Gastrocnemius medialis (tissue), 4 donors: ENCODE data around the gene LUC7L2. TPM values are rescaled to one million over a fixed set of nuclear protein-coding genes. Genes with fewer than 3 reads are reported as not detected.

Source experiments
- ATAC-seq, 2 donors: fragments of 150-250 bp; one replicate each; pipeline ENCODE4 v1.9.1; 2016
- DNase-seq, 2 donors: peaks; one replicate each; pipeline ENCODE4 v3.0.0-alpha.2; 2019
- H3K27ac ChIP-seq, 4 donors: fragments of 200-600 bp; sonication (generic); 1 replicate in 1 of 4; 2 replicates in 3 of 4; pipeline ENCODE4 v1.5.1; 2016 to 2018; ENCODE audit warnings: mild to moderate bottlenecking in 2 of 4, moderate library complexity in 1 of 4
- H3K27me3 ChIP-seq, 3 donors: fragments of 200-600 bp; sonication (generic) in 2 of 3; 1 replicate in 1 of 3; 2 replicates in 2 of 3; pipeline versions ENCODE4 v1.5.1 to v1.6.0; 2016 to 2019; ENCODE audit warnings: mild to moderate bottlenecking in 1 of 3, moderate library complexity in 1 of 3
- H3K36me3 ChIP-seq, 2 donors: fragments of 200-600 bp; sonication (generic) in 1 of 2; one replicate each; pipeline ENCODE4 v1.5.1; 2017 to 2018
- H3K4me1 ChIP-seq, 2 donors: fragments of 200-600 bp; sonication (generic) in 1 of 2; one replicate each; pipeline ENCODE4 v1.5.1; 2016 to 2017; ENCODE audit warnings: mild to moderate bottlenecking in 2 of 2
- H3K4me3 ChIP-seq, 4 donors: fragments of 200-600 bp; sonication (generic) in 3 of 4; 1 replicate in 1 of 4; 2 replicates in 3 of 4; pipeline ENCODE4 v1.5.1; 2016 to 2019; ENCODE audit warnings: mild to moderate bottlenecking in 2 of 4
- H3K9me3 ChIP-seq, 3 donors: fragments of 200-600 bp; sonication (generic) in 2 of 3; 1 replicate in 1 of 3; 2 replicates in 2 of 3; pipeline ENCODE4 v1.5.1; 2016 to 2019
- POLR2A ChIP-seq, 2 donors: fragments of 450-650 bp; IDR thresholded peaks; one replicate each; pipeline ENCODE4 v1.6.1; 2017; ENCODE audit warnings: antibody characterized with exemption in 2 of 2, mild to moderate bottlenecking in 2 of 2, moderate library complexity in 2 of 2
- in situ Hi-C, 4 donors: fragments of 200-750 bp; cut with MboI; loops; one replicate each; pipeline versions ENCODE4 v1.15.0 to v1.8.0; 2017; ENCODE audit warnings: low sequenced_read_pairs in 4 of 4
- intact Hi-C: fragments of 100-400 bp; cut with DNase I; formaldehyde crosslinking; loops from one replicate; pipeline ENCODE4 v1.15.1; 2023; ENCODE audit warnings: low total_unique reads
- total RNA-seq, 4 donors: library from RNA; depleted of rRNA; stranded (reverse); fragments of >200 nt; gene quantifications; one replicate each; pipeline versions ENCODE4 v1.1.0 to v1.2.3, GENCODE V29; 2016
- TF ChIP-seq, protein P1 (sequence below), 5 experiments: fragments of 450-650 bp in 3 of 5; fragments of 200-600 bp in 2 of 5; sonication (generic) in 2 of 5; IDR thresholded peaks in 4 of 5; conservative IDR thresholded peaks in 1 of 5; 1 replicate in 4 of 5; 2 replicates in 1 of 5; pipeline ENCODE4 v1.5.1; 2016 to 2019; ENCODE audit warnings: antibody characterized with exemption in 5 of 5, mild to moderate bottlenecking in 3 of 5, moderate library complexity in 3 of 5

The LUC7L2 gene
- total RNA-seq, 4 donors from 2014 or later, result 49.2 to 79.7 (median 54.0) TPM

DNA sequence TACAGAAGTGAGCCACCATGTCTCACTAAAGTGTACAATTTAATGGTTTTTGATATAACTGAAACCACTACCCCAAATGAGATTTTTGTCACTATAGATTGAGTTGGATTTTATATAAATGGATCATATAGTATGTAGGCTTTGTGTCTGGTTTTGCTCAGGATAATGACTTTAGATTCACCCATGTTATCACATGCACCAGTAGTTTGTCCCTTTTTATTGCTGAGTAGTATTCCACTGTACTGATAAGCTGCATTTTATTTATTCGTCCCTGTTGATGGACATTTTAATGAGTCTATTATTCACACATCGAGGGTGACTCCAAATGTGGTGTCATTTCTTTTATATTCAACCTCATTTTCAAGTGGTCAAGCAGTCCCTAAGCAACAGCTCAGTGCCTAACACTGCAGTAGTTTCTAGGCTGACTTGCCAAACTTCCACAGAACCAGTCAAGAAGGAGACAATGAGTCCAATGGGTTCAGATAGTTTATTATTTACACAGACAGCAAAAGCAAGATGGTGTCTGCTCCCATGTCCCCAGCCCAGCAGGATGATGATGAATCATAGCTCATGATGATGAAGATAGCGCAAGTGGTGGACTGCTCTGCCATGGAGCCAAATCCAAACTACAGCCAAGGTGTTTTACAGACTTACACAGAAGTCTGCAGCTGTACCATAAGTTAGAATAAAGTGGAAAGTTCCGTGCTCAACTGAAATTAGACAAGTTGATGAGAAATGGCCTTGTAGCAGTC, 25.1 kb upstream of the LUC7L2 start:
- intact Hi-C loops (no loop called here), in situ Hi-C loops (loop anchor here in 1 of 4 donors (25.0 kb wide), 1 partner anchor 222 kb away; the partner anchor contains the start of gene ZC3HAV1)
- no peaks in the 10 kb centered on the region for H3K9me3 ChIP-seq
- no peaks in the 10 kb centered on the region for H3K36me3 ChIP-seq
- no peak overlapping the region for H3K27ac ChIP-seq
- no peaks in the 10 kb centered on the region for H3K4me1 ChIP-seq
- DNase-seq (no peak), ATAC-seq (no peak)
- TF ChIP-seq POLR2A (IDR thresholded peaks at IDR 0.05), result no peak
- TF ChIP-seq, protein P1, sequence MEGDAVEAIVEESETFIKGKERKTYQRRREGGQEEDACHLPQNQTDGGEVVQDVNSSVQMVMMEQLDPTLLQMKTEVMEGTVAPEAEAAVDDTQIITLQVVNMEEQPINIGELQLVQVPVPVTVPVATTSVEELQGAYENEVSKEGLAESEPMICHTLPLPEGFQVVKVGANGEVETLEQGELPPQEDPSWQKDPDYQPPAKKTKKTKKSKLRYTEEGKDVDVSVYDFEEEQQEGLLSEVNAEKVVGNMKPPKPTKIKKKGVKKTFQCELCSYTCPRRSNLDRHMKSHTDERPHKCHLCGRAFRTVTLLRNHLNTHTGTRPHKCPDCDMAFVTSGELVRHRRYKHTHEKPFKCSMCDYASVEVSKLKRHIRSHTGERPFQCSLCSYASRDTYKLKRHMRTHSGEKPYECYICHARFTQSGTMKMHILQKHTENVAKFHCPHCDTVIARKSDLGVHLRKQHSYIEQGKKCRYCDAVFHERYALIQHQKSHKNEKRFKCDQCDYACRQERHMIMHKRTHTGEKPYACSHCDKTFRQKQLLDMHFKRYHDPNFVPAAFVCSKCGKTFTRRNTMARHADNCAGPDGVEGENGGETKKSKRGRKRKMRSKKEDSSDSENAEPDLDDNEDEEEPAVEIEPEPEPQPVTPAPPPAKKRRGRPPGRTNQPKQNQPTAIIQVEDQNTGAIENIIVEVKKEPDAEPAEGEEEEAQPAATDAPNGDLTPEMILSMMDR (IDR thresholded peaks at IDR 0.05 in 4 of 5, conservative IDR thresholded peaks at IDR 0.05 in 1 of 5), result no peak
- no peaks in the 10 kb centered on the region for H3K27me3 ChIP-seq
- no peak overlapping the region for H3K4me3 ChIP-seq

DNA sequence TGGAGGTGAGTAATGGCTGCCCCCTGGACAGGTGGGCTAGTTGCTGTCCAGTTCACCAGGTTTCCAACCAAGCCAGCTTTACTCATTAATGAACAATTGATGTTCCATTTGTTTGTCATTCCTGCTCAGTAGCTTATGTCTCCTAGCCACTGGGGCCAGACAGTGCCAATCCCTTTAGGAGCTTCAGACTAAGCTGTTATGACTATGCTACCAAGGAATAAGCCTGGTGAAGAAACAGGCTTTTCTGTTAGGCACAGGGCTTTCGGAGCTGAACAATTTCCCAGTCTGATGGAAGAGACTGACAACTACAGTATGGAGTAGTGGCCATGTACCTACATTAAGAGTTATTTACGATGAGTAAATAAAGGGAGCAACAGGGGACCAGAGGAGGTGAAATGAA, 20.7 kb upstream of the LUC7L2 start:
- peak overlapping the region in 1 of 4 donors; percentile 77 for H3K4me3 ChIP-seq
- no peak for TF ChIP-seq POLR2A (IDR thresholded peaks at IDR 0.05)
- TF ChIP-seq, protein P1 (IDR thresholded peaks at IDR 0.05 in 4 of 5, conservative IDR thresholded peaks at IDR 0.05 in 1 of 5), result no peak
- peaks cover 11 to 16% of the 10 kb centered on the region in 2 donors for H3K4me1 ChIP-seq
- no peak for DNase-seq
- peak overlapping the region in 1 of 4 donors; percentile 100 for H3K27ac ChIP-seq
- ATAC-seq, result no peak
- no peaks in the 10 kb centered on the region for H3K36me3 ChIP-seq
- no peaks in the 10 kb centered on the region for H3K9me3 ChIP-seq
- in situ Hi-C loops, result loop anchor here in 1 of 4 donors (25.0 kb wide), 1 partner anchor 227 kb away; the partner anchor contains the start of gene ZC3HAV1
- no peaks in the 10 kb centered on the region for H3K27me3 ChIP-seq
- intact Hi-C loops, result no loop called here

DNA sequence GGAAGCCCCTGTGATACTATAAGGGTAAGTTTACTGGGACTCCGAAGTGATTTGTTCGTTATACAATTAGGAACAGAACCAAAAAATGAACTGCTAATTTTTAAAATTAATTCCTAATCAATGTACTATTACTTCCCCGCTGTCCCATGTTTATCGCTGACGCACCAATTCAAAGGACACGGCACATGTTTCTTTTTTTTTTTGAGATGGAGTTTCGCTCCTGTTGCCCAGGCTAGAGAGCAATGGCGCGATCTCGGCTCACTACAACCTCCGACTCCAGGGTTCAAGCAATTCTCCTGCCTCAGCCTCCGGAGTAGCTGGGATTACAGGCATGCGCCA, 20.0 kb upstream of the LUC7L2 start:
- no peaks in the 10 kb centered on the region for H3K27me3 ChIP-seq
- H3K4me1 ChIP-seq, result peaks cover 11 to 16% of the 10 kb centered on the region in 2 donors
- H3K27ac ChIP-seq, result peak overlapping the region; percentile 97 to 100 (median 100)
- no peak for DNase-seq
- intact Hi-C loops (loop anchor here (1.0 to 5.0 kb wide), 3 partner anchors 20 to 207 kb away; partner anchors contain the start of gene LUC7L2), in situ Hi-C loops (loop anchor here in 1 of 4 donors (25.0 kb wide), 1 partner anchor 227 kb away; the partner anchor contains the start of gene ZC3HAV1)
- H3K36me3 ChIP-seq, result no peaks in the 10 kb centered on the region
- no peak for ATAC-seq
- TF ChIP-seq POLR2A (IDR thresholded peaks at IDR 0.05), result no peak
- TF ChIP-seq, protein P1 (IDR thresholded peaks at IDR 0.05 in 4 of 5, conservative IDR thresholded peaks at IDR 0.05 in 1 of 5), result no peak
- no peaks in the 10 kb centered on the region for H3K9me3 ChIP-seq
- H3K4me3 ChIP-seq, result peak overlapping the region; percentile 77 to 96 (median 86)

DNA sequence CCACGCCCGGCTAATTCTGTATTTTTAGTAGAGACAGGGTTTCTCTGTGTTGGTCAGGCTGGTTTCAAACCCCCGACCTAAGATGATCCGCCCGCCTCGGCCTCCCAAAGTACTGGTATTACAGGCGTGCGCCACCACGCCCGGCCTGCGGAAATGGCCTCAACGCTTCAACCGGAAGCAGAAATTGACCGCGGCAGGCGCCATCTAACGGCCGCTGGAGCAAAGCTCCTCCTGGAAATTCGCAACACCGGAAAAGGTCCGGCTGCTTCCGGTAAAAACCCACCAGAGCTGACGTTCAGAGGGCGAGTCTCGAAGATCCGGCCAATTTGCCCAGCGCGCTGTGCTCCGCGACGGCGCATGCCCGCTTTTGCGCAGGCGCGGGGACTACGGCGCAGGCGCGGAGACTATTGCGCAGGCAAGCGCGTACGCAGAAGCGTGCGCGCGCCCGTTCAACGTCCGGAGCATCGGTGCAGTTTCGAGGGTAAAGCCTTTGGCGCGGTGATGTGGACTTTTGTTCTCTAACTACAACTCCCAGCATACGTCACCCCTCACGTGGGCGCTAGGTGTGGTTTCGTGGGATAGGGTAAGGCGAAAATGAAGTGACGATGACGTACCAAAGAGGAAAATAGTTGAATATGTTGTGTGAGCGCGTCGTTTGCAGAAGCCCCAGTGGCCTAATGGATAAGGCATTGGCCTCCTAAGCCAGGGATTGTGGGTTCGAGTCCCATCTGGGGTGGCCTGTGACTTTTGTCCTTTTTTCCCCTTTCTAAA, 19.5 kb upstream of the LUC7L2 start:
- TF ChIP-seq POLR2A (IDR thresholded peaks at IDR 0.05), result peak; percentile 56 to 66
- TF ChIP-seq, protein P1 (IDR thresholded peaks at IDR 0.05 in 4 of 5, conservative IDR thresholded peaks at IDR 0.05 in 1 of 5), result peak; percentile 64 to 75 (median 72)
- DNase-seq (peak; percentile 98 to 100), ATAC-seq (peak; percentile 86 to 89)
- Histone ChIP-seq H3K9me3 (no peaks in the 10 kb centered on the region), H3K36me3 (no peaks in the 10 kb centered on the region), H3K4me1 (peaks cover 11 to 16% of the 10 kb centered on the region in 2 donors), H3K27me3 (no peaks in the 10 kb centered on the region), H3K4me3 (peak overlapping the region; percentile 77 to 96 (median 86)), H3K27ac (peak overlapping the region; percentile 97 to 100 (median 100))
- in situ Hi-C loops, result loop anchor here in 1 of 4 donors (25.0 kb wide), 1 partner anchor 228 kb away; the partner anchor contains the start of gene ZC3HAV1
- intact Hi-C loops, result loop anchor here (1.0 to 5.0 kb wide), 3 partner anchors 19 to 208 kb away; partner anchors contain the start of gene LUC7L2
